ENCODE measurements around the gene TLX2. TPM values are rescaled to one million over a fixed set of nuclear protein-coding genes. Genes with fewer than 3 reads are reported as not detected.
A peak's percentile ranks its signal among the peaks of the same experiment; 100 is the strongest.

TLX2 gene
- total RNA-seq, 4 donors from 2014 or later, result not detected

GRCh38 chr2:74500578-74500946 lies 13.7 kb upstream of the TLX2 start:
- TF ChIP-seq CTCF (IDR thresholded peaks at IDR 0.05) (no peak), POLR2A (IDR thresholded peaks at IDR 0.05) (no peak)
- peaks cover 37 to 67% (median 38%) of the 10 kb centered on the region in 3 donors for H3K4me1 ChIP-seq
- peaks cover 7 to 75% (median 20%) of the 10 kb centered on the region in 4 donors for H3K27me3 ChIP-seq
- DNase-seq, result no peak
- H3K36me3 ChIP-seq, result peaks cover 0 to 14% (median 2%) of the 10 kb centered on the region in 3 donors
- H3K9me3 ChIP-seq, result no peaks in the 10 kb centered on the region
- intact Hi-C loops (cut with DNase I), result no loop called here
- no peak overlapping the region for H3K27ac ChIP-seq
- H3K4me3 ChIP-seq, result no peak overlapping the region

- no peak for DNase-seq
- H3K4me3 ChIP-seq, result peak overlapping the region in 1 of 4 donors; percentile 73
These were observed 12.7 kb upstream of the TLX2 start for GRCh38 chr2:74501335-74502071.

GRCh38 chr2:74502147-74502719 lies 12.0 kb upstream of the TLX2 start:
- H3K4me3 ChIP-seq, result peak overlapping the region; percentile 30 to 73 (median 61)

More at GRCh38 chr2:74501335-74502071, 12.7 kb upstream of the TLX2 start:
- H3K9me3 ChIP-seq, result no peaks in the 10 kb centered on the region
- H3K4me1 ChIP-seq, result peaks cover 47 to 77% (median 48%) of the 10 kb centered on the region in 3 donors
- intact Hi-C loops (cut with DNase I), result no loop called here
- H3K36me3 ChIP-seq, result peaks cover 0 to 23% (median 9%) of the 10 kb centered on the region in 3 donors
- TF ChIP-seq POLR2A (IDR thresholded peaks at IDR 0.05), result no peak
- TF ChIP-seq CTCF (IDR thresholded peaks at IDR 0.05), result no peak
- H3K27ac ChIP-seq, result no peak overlapping the region
- 69 to 87% methylated on average over 15 to 18 of the region's 18 CpGs for WGBS, 2 donors
- peaks cover 7 to 74% (median 20%) of the 10 kb centered on the region in 4 donors for H3K27me3 ChIP-seq

GRCh38 chr2:74502720-74503505 lies 11.3 kb upstream of the TLX2 start:
- intact Hi-C loops (cut with DNase I), result no loop called here
- TF ChIP-seq CTCF (IDR thresholded peaks at IDR 0.05) (peak in 2 of 6 experiments; percentile 5 to 22), POLR2A (IDR thresholded peaks at IDR 0.05) (peak in 1 of 4 donors; percentile 69)
- WGBS, 2 donors, result 2 to 11% methylated on average over 9 to 11 of the region's 67 CpGs

More at GRCh38 chr2:74502147-74502719, 12.0 kb upstream of the TLX2 start:
- Histone ChIP-seq H3K27ac (peak overlapping the region; percentile 9 to 81 (median 76)), H3K9me3 (no peaks in the 10 kb centered on the region), H3K4me1 (peaks cover 52 to 81% (median 52%) of the 10 kb centered on the region in 3 donors), H3K27me3 (peaks cover 7 to 66% (median 20%) of the 10 kb centered on the region in 4 donors), H3K36me3 (peaks cover 0 to 23% (median 9%) of the 10 kb centered on the region in 3 donors)
- TF ChIP-seq POLR2A (IDR thresholded peaks at IDR 0.05), result no peak
- TF ChIP-seq CTCF (IDR thresholded peaks at IDR 0.05), result no peak
- 22 to 45% methylated on average over 6 to 31 of the region's 32 CpGs for WGBS, 2 donors
- intact Hi-C loops (cut with DNase I), result no loop called here
- DNase-seq, result no peak

More at GRCh38 chr2:74502720-74503505, 11.3 kb upstream of the TLX2 start:
- Histone ChIP-seq H3K27ac (peak overlapping the region; percentile 9 to 81 (median 76)), H3K36me3 (peaks cover 0 to 23% (median 9%) of the 10 kb centered on the region in 3 donors), H3K4me3 (peak overlapping the region; percentile 30 to 73 (median 61)), H3K27me3 (peaks cover 7 to 60% (median 16%) of the 10 kb centered on the region in 4 donors), H3K9me3 (no peaks in the 10 kb centered on the region), H3K4me1 (peaks cover 45 to 76% (median 50%) of the 10 kb centered on the region in 3 donors)
- DNase-seq, result peak; percentile 15
